ENCODE results near the gene HIVEP2.

The HIVEP2 gene

GRCh38 chr6:142945049-142945445 is at the start of gene HIVEP2:
Gene HIVEP2, minus strand, starts transcription at chr6:142945176. Its CDS starts 170,438 bp downstream, at chr6:142774738.
- TF ChIP-seq CTCF (IDR thresholded peaks at IDR 0.05) = no peak

GRCh38 chr6:142993977-142994376 is 49.0 kb upstream of the HIVEP2 start:
- TF ChIP-seq CTCF (IDR thresholded peaks at IDR 0.05) = no peak

- TF ChIP-seq CTCF (IDR thresholded peaks at IDR 0.05) = no peak
Observed at GRCh38 chr6:142987490-142987889, 42.5 kb upstream of the HIVEP2 start.

- no peak for TF ChIP-seq CTCF (IDR thresholded peaks at IDR 0.05)
Observed at GRCh38 chr6:142985281-142985680, 40.3 kb upstream of the HIVEP2 start.

GRCh38 chr6:142984386-142984785 is 39.4 kb upstream of the HIVEP2 start:
- TF ChIP-seq CTCF (IDR thresholded peaks at IDR 0.05) = no peak

- no peak for TF ChIP-seq CTCF (IDR thresholded peaks at IDR 0.05)
Observed at GRCh38 chr6:142975365-142975764, 30.4 kb upstream of the HIVEP2 start.

GRCh38 chr6:142968601-142969000 is 23.6 kb upstream of the HIVEP2 start:
- TF ChIP-seq CTCF (IDR thresholded peaks at IDR 0.05) = no peak

- no peak for TF ChIP-seq CTCF (IDR thresholded peaks at IDR 0.05)
Observed at GRCh38 chr6:142966294-142966693, 21.3 kb upstream of the HIVEP2 start.

All from LNCAP (cell line).